T-helper 2 cell (primary cell): ENCODE results near the gene SEMA6A.

Experiments
- DNase-seq, 5 experiments: peaks; one replicate each; pipeline versions ENCODE4 v3.0.0 to v3.0.0-alpha.2; 2012 to 2022

The SEMA6A gene

GRCh38 chr5:116521173-116521872, 53.3 kb downstream of the SEMA6A start:
- no peak for DNase-seq

DNA sequence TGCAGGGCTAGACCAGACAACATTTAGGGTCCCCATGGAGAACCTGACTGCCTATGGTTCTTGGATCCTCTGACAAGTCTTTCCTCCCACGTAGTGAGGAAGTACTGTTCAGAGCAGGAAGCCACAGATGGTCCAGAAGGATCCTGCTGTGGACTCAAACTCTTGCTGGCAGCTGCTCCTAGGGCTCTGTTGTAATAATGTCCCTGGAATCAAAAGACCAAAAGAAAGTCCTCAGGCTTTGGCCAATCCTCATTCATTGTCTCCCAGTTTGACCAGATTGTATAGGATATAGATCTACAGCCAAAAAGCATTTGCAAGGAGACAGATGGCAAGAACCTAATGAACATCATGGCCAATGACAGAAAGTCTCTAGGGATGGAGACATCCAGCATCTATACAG, 53.9 kb downstream of the SEMA6A start:
- DNase-seq = no peak

DNA sequence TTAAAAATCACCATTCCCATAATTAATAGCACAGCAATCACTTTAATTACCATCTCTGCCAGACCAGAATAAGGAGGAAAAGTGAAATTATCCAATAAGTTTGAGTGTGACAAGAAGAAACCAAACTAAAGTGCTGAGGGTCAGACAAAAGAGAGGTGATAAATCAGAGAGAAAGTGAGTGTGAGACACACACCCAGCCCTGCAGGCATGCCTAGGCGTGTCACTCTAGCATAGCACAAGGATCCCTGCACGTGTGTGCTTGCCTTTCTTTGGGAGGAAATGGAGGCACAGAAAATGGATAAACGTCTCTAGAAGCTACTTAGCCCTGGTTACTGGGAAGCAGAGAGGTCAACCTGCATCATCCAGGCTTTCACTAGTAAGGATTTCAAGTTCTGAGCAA, 56.2 kb downstream of the SEMA6A start:
- no peak for DNase-seq

GRCh38 chr5:116517488-116517887, 57.1 kb downstream of the SEMA6A start:
- no peak for DNase-seq

GRCh38 chr5:116516021-116516420, 58.6 kb downstream of the SEMA6A start:
- DNase-seq = no peak

- no peak for DNase-seq
Measured at GRCh38 chr5:116514421-116514970, 60.1 kb downstream of the SEMA6A start.

GRCh38 chr5:116510517-116510916, 64.1 kb downstream of the SEMA6A start:
- DNase-seq = no peak

DNA sequence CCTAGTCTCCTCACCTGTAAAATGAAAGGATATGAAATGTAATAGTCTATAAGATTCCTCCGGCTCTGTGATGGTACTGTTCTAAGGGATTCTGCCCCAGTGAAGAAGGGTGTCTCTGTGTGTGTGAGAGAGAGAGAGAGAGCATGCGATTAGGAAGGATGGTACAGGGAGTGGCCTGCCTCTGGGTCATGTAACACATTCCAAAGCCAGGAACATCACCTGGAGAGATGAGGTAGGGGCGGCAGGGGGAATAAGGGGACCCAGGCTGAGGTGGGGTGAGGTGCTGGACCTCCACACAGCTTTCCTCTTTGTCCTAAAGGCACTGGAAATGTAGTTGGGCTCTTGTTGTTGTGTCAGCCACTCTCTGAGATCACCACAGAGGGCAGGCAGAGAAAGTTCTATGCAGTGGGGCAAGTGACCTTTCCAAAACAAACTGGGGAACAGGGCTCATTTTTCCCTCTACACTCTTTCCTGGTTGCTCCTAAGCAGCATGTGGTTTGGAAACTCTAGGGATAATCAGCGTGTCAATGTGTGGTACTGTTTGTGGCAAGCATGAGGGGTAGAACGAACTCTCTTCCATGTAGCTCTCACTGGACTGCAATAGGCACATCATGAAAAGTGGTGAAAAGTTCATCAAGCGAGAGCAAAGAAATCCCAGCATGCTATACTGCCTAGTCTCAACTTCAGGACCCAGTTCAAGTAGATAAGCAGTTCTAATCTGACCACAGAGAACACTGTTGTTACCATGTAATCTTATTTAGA, 65.0 kb downstream of the SEMA6A start:
- no peak for DNase-seq

- no peak for DNase-seq
Measured at GRCh38 chr5:116508835-116509234, 65.8 kb downstream of the SEMA6A start.

GRCh38 chr5:116507941-116508655, 66.5 kb downstream of the SEMA6A start:
- DNase-seq = no peak

GRCh38 chr5:116507051-116507537, 67.5 kb downstream of the SEMA6A start:
- DNase-seq = no peak

DNA sequence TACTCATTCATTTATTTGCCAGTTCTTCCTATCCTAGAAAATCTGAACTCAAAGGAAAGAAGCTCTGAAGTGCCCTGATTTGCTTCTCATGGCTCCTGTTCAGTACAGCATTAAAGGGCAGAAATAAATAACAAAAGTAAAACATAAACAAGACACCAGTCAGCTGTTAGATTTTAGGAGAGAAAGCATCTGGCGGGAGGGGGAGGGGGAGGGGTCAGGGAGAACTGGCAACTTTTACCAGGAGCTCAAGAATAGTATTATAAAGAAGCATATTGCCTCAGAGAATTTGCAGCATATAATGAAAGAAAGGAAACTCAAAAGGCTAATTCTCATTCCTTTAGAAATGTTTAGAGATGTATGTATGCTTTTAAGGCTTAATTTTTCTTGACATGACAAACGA, 68.1 kb downstream of the SEMA6A start:
- no peak for DNase-seq

DNA sequence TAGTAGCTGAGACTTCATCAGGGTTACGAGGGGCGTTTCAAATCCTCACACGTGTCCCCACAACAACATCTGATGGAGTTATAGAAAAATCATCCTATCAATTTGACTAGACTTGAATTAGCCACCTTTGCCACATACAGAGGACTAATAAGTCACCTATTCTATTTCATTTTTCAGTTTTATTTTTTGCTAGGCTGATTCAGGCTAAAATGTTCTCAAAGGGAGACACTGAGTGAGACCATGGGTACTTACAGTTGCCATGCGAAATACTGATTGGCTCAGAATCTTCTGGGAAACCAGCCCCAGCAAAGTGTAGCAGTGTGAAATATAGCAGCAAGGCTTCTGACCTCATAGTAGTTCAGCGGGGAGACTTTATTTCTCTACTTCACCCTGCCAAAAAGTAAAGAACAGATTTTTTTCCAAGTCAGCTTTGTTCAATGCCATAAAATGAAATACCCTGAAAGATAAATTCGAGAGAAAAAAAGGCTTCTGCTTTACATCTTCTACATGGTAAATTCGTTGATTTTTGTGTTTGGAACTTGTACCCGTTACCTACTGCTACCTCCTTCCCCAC, 69.9 kb downstream of the SEMA6A start:
- no peak for DNase-seq

DNA sequence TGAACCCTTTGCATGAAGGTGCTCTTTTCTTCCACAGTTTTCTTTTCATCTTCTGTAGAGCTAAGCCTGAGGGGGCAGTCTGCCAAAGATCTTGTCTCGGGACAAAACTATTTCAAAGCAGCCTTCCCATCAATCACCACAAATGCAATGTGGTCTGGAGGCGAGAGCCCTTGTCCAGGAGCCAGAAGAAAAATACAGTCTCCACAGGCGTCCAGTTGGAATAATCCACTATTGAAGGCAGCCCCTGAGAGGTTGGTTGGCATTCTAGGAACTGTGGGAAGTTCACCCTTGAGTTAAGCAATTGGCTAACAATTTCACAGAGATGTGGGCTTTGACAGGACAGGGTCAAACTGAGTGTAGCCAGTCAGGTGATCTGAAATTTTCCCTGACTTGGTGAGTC, 72.0 kb downstream of the SEMA6A start:
- no peak for DNase-seq

- DNase-seq = no peak
Measured at GRCh38 chr5:116502138-116502537, 72.5 kb downstream of the SEMA6A start.

DNA sequence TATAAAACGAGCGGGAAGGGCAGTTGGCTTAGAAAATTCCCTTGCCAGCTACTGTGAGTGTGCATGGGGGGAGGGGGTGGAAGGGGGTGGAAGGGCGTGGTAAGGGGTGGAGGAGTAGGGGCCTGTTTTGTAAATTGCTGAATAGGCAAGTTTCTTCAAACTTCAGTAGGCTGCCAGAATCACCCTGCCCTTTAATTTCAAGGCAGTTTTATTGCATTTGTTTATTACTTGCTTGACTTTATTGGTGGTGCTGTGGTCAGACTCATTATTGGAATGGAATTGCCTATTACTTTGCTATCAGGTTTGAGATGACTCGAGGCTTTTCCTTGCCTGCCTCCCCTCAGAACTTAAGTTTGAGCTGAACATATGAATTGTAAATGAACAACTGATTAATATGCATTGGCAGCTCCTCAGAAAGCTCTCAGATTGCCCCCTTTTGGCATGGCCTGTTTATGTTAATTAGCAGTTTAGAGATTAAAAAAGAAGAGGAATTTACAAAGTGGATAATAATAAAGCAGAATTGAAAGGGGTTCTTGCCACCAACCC, 76.0 kb downstream of the SEMA6A start:
- no peak for DNase-seq

GRCh38 chr5:116497631-116498030, 77.0 kb downstream of the SEMA6A start:
- DNase-seq = no peak

GRCh38 chr5:116495786-116496357, 78.8 kb downstream of the SEMA6A start:
- DNase-seq = no peak

DNA sequence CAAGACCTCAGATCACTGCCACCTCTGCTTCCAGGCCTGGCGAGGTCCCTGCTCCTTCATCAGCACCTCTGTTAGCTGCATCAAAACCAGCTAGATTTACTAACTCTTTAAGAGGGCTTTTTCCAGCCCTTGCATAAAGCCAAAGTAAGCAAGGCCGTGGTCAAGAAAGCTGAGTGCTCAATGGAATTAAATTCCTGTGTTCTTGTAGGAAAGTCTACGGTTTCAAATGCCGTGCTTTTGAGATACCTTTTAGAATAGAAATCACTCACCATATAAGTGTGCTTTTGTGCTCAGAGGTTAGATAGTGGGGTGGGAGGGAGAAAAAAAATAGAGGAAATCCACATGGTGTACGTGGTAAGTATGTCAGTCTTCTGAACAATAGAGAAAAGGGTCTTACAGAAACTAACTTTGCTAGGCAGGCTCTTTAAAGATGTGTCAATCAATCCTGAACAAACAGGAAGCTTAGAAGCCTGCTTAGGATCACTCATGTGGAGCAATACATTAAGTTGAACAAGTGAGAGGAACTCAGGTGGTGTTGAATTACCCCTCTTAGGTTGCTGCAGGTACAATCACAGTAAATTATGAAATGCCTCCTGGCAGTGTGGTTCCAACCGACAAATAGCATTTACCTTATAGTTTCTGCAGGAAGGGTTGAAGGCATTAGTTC, 79.7 kb downstream of the SEMA6A start:
- DNase-seq = no peak

DNA sequence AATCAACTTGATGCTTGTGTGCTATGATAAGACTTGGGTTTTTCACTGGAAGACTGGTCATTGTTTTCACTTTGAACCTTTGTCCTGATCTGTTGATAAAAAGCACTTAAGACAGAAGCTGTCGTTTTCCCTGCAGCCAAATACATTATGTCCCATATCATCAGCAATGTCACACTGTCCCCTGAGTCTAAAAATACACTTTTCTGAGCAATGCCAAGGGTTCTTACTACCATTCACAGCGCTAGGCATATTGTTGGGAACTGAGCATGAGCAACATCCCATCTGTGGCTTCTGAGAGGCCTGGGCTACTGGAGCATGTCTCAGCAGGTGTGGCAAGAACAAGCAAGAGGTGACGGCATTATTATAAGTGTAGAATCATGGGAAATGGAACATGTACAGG, 81.8 kb downstream of the SEMA6A start:
- DNase-seq = no peak

DNA sequence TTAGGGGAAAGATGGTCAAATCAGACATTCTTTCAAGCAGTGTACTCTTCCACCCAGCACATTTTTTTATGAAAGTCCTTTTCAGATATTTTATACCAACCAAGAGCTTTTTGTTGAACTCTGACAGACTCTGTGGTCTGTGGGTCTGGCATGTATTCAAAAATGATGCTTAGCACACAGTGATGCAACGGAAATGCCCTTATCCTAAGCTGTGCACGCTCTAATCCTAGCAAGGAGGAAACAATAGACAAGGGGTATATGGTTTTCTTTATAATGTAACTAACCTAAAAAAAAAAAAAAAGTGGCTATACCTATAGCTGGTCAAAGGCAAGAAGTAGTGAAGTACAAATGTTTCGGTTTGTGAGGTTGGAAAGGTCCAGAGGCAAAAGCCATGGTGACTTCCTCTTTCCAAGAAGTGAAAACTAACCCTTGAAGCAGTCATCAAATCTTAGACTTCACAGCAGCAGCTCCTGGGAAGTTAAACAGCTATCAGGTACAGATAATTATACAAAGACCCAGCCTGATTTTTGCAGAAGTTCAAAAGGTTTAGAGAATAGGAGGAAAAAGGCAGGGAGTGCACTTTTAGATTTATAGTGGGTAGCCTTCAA, 82.5 kb downstream of the SEMA6A start:
- DNase-seq = peak in 1 of 5 experiments; percentile 68
